Left ventricle myocardium inferior (tissue), 1 donor: ENCODE measurements around the gene UGGT1. TPM values are rescaled to one million over a fixed set of nuclear protein-coding genes. Genes with fewer than 3 reads are reported as not detected.

Experiments used
- DNase-seq: peaks from one replicate; pipeline ENCODE4 v3.0.0-alpha.2; 2020
- H3K27ac ChIP-seq: fragments of 200-600 bp; replicated peaks from 2 replicates; pipeline ENCODE4 v1.8.0; 2021
- H3K27me3 ChIP-seq: fragments of 200-600 bp; 2 replicates; pipeline ENCODE4 v1.8.0; 2021; ENCODE audit warnings: low read depth
- H3K36me3 ChIP-seq: fragments of 200-600 bp; 2 replicates; pipeline ENCODE4 v1.8.0; 2021
- H3K4me1 ChIP-seq: fragments of 200-600 bp; 2 replicates; pipeline ENCODE4 v1.8.0; 2021
- H3K4me3 ChIP-seq: fragments of 200-600 bp; 2 replicates; pipeline ENCODE4 v1.8.0; 2021; ENCODE audit warnings: mild to moderate bottlenecking, moderate library complexity
- H3K9me3 ChIP-seq: fragments of 200-600 bp; replicated peaks from 2 replicates; pipeline ENCODE4 v1.8.0; 2021
- CTCF ChIP-seq: fragments of 200-600 bp; IDR thresholded peaks from 2 replicates; pipeline ENCODE4 v1.8.0; 2021; ENCODE audit warnings: antibody characterized with exemption, mild to moderate bottlenecking, borderline replicate concordance
- intact Hi-C: fragments of 100-400 bp; cut with micrococcal nuclease; formaldehyde crosslinking; loops from one replicate; pipeline ENCODE4 v1.11.0; 2022
- total RNA-seq: library from RNA; stranded (reverse); fragmentation: NEBNext Ultra II Directional; extraction: Animal tissue kit (Norgen Biotek cat#: 25700); gene quantifications from one replicate; pipeline ENCODE4 v1.2.1, GENCODE V29; 2021
- donor health status: DM: no; HTN: yes; CAD: no; lungs with severe emphysema.

The UGGT1 gene
- total RNA-seq, 1 donor from 2014 or later = 30.3 TPM

DNA sequence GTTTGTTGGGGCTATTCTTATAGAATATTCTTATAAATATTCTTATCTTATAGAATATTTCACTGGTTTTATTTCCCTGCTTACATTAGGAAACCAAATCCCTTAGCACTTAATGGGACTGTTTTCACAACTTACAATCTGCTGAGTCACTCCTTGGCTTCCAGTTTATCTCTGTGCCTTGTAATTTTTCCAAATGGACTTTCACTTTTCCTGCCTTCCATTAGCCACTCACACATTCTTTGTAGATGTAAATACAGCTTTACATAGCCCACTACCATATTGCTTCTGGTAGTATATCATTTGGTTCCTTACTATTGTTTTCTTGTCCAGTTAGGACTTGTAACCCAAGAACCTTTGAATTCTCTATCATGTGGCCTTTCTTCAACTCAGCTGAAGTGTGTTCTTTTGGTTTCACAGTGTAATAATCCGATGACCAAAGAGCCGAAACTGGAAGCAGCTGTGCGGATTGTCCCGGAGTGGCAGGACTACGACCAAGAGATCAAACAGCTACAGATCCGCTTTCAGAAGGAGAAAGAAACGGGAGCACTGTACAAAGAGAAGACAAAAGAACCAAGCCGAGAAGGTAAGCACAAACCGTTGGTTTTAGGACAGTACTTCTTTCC lies 96.1 kb downstream of the UGGT1 start:
- peaks cover 81% of the 10 kb centered on the region for H3K36me3 ChIP-seq
- peak overlapping the region; percentile 65 for H3K27ac ChIP-seq
- no peak for TF ChIP-seq CTCF
- no peak for DNase-seq
- peaks cover 21% of the 10 kb centered on the region for H3K4me1 ChIP-seq
- intact Hi-C loops = no loop called here
- no peaks in the 10 kb centered on the region for H3K27me3 ChIP-seq
- H3K9me3 ChIP-seq = no peaks in the 10 kb centered on the region
- H3K4me3 ChIP-seq = peak overlapping the region; percentile 10

DNA sequence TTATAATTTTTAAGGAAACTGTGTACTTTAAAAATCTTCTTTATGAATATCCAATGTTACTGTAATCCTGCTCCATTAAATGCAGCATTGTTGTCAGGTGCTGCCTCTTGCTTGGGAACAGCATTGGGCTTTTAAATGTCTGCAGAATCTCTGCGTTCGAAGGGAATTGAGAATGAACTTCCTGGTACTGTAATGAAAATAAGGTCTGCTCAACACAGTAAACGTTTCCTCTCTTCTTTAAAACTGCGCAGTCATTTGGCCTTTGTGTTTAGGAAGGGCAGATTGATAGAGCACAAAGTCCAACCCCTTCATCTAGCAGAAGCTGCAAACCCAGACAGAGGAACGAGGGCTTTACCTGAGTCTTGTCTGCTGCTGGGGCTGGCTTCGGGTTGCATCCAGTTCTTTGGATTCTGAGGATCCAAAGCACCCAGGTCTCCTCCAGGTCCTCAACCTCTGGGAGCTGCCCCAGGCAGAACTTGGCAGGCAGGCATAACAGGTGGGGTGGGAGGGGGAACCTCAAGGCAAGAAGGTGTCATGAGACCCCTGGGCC lies 104.5 kb downstream of the UGGT1 start:
- Histone ChIP-seq H3K4me1 (peaks cover 38% of the 10 kb centered on the region), H3K27ac (no peak overlapping the region), H3K27me3 (no peaks in the 10 kb centered on the region), H3K36me3 (peaks cover 14% of the 10 kb centered on the region), H3K4me3 (no peak overlapping the region), H3K9me3 (no peaks in the 10 kb centered on the region)
- intact Hi-C loops = no loop called here
- no peak for TF ChIP-seq CTCF
- DNase-seq = no peak

- TF ChIP-seq CTCF = no peak
- DNase-seq = no peak
- H3K27ac ChIP-seq = peak overlapping the region; percentile 42
- intact Hi-C loops = no loop called here
- no peaks in the 10 kb centered on the region for H3K9me3 ChIP-seq
- H3K4me3 ChIP-seq = no peak overlapping the region
- H3K4me1 ChIP-seq = peaks cover 38% of the 10 kb centered on the region
- no peaks in the 10 kb centered on the region for H3K27me3 ChIP-seq
- peaks cover 9% of the 10 kb centered on the region for H3K36me3 ChIP-seq
Observed at GRCh38 chr2:128196026-128196425, 105.0 kb downstream of the UGGT1 start.

GRCh38 chr2:128196471-128196931 lies 105.5 kb downstream of the UGGT1 start:
- intact Hi-C loops = no loop called here
- Histone ChIP-seq H3K27ac (peak overlapping the region; percentile 42), H3K36me3 (peaks cover 4% of the 10 kb centered on the region), H3K27me3 (no peaks in the 10 kb centered on the region), H3K9me3 (no peaks in the 10 kb centered on the region), H3K4me3 (no peak overlapping the region), H3K4me1 (peaks cover 38% of the 10 kb centered on the region)
- TF ChIP-seq CTCF = no peak
- no peak for DNase-seq

- Histone ChIP-seq H3K4me3 (no peak overlapping the region), H3K9me3 (no peaks in the 10 kb centered on the region), H3K36me3 (peaks cover under 1% of the 10 kb centered on the region), H3K4me1 (peaks cover 38% of the 10 kb centered on the region), H3K27me3 (no peaks in the 10 kb centered on the region), H3K27ac (no peak overlapping the region)
- DNase-seq = no peak
- no peak for TF ChIP-seq CTCF
- intact Hi-C loops = no loop called here
Observed at GRCh38 chr2:128197059-128197458, 106.1 kb downstream of the UGGT1 start.
